ENCODE data around the gene HUS1. TPM values are rescaled to one million over a fixed set of nuclear protein-coding genes. Genes with fewer than 3 reads are reported as not detected.

The HUS1 gene
- total RNA-seq (10 to 100 TPM; 28.2 to 32.9 TPM), polyA plus RNA-seq (10 to 100 TPM; 11.9 to 17.7 TPM)
- long read RNA-seq, donor 1, transcript HUS1-201 (8 exons, 2,935 nt) = major isoform, 8 of 17 reads
- long read RNA-seq, donor 1, partial matches to known transcripts = 0 of 17 reads
- long read RNA-seq, donor 1, other reads (novel, unspliced or antisense) = 6 of 17 reads
- long read RNA-seq, donor 2, partial matches to known transcripts = 2 of 5 reads
- long read RNA-seq, donor 2, other reads (novel, unspliced or antisense) = 2 of 5 reads

DNA sequence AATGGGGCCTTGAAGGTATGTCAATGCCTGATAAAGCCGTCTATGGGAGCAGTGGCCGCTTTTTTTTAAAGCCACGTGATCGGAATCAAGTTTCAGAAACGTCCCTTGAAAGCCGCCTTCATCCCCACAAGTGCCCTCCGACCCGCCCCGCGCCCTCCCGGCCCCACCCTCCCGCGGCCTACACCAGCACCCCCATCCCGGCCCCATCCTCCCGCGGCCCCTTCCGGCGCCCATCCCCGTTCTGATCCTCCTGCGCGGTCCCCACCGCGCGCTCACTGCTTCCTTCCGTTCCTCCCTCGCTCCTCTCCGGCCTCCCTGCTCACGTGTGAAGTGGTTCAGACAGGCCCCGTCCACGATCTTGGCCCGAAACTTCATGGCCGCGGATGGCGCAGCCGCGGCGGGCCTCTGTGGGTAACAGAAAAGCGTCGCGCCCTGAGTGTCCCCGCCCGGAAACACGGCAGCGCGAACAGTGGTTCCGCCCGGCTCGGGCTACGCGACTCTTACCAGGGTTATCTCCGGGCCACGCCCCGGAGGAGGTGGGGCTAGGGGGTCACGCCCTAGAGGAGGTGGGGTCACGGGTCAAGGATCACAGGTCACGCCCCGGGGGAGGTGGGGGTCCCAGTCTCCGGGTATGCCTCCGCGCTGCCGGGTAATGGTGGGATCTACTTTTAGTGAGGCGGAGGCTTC, at the start of gene HUS1:
Gene HUS1 (minus strand): TSS at position 471 of the 687 bp plus-strand sequence. CDS start 96 bp downstream, at position 375.
- intact Hi-C loops (cut with DNase I) = loop anchor here in 1 of 2 donors (5.0 kb wide), 1 partner anchor 118 kb away; no protein-coding TSS in a partner anchor
- ATAC-seq (ENCODE audit: low FRiP score) (peak; percentile 98), DNase-seq (peak; percentile 95 to 97)
- 1 to 2% methylated on average over 61 to 62 of the region's 62 CpGs for WGBS, 2 donors
- H3K27ac ChIP-seq (ENCODE audit: low read depth in 1 of 2, low read length in 2 of 2) = peak within 1 kb of the TSS; percentile 51 to 83
- peak within 1 kb of the TSS; percentile 33 to 50 for H3K4me3 ChIP-seq (ENCODE audit: low read length in 2 of 2)
- H3K9me3 ChIP-seq (ENCODE audit: control insufficient read depth, low read length) = no peaks in the 10 kb centered on the region
- peaks cover 2 to 10% of the 10 kb centered on the region in 2 donors for H3K36me3 ChIP-seq (ENCODE audit: control insufficient read depth in 1 of 2, insufficient read depth in 2 of 2, low read length in 1 of 2)
- no peaks in the 10 kb centered on the region for H3K27me3 ChIP-seq (ENCODE audit: control insufficient read depth in 1 of 2, insufficient read depth in 2 of 2, low read length in 1 of 2)
- peaks cover 0 to 3% of the 10 kb centered on the region in 2 donors for H3K4me1 ChIP-seq (ENCODE audit: control insufficient read depth in 1 of 2, insufficient read depth in 2 of 2, low read length in 2 of 2)

DNA sequence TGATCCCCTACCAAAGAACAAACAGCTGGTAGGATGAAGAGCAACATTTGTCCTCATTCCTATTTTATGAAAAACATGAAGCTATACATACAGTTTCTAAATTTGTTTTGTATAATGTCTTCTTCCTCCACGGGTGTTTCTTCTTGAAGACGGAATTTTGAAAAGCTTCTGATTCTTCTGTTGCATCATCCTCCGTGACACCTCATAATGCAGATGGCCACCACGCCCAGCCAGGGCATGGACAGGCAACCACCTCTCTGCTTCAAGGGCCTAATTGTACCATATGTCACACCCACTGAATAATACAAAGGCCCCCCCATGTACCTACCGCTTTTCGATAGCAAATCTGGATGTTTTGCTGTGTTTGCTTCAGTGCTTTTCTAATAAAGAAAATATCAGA, 49.5 kb upstream of the HUS1 start, which contains the start of gene SUN3:
Gene SUN3 (minus strand): TSS at position 170 of the 400 bp plus-strand sequence. CDS start 169 bp downstream, at position 1.
- DNase-seq (no peak), ATAC-seq (ENCODE audit: low FRiP score) (no peak)
- Histone ChIP-seq H3K4me1 (ENCODE audit: control insufficient read depth in 1 of 2, insufficient read depth in 2 of 2, low read length in 2 of 2) (no peaks in the 10 kb centered on the region), H3K4me3 (ENCODE audit: low read length in 2 of 2) (no peak within 1 kb of the TSS), H3K27ac (ENCODE audit: low read depth in 1 of 2, low read length in 2 of 2) (no peak within 1 kb of the TSS), H3K36me3 (ENCODE audit: control insufficient read depth in 1 of 2, insufficient read depth in 2 of 2, low read length in 1 of 2) (no peaks in the 10 kb centered on the region), H3K9me3 (ENCODE audit: control insufficient read depth, low read length) (peaks cover 2% of the 10 kb centered on the region), H3K27me3 (ENCODE audit: control insufficient read depth in 1 of 2, insufficient read depth in 2 of 2, low read length in 1 of 2) (no peaks in the 10 kb centered on the region)
- intact Hi-C loops (cut with DNase I) = no loop called here
- WGBS, 2 donors = 87 to 92% methylated on average over 6 of the region's 6 CpGs

DNA sequence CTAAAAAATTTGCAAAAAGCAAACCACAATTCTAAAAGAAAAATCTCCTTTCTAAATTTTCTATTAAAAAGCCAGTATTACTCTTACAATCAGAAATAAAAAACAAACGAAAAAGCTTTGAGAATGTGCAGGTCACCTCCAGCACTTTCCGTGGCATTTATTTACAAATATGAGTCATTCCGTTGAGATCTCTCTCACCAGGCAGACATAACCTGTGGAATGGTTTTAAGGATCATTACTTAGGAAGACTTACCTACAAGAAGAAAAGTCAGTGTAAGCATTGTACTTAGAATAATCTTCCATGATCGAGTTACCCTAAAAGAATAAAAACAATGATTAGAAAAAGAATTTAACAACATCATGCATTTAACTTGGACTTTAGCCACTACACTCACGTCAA, 46.2 kb upstream of the HUS1 start:
- Histone ChIP-seq H3K9me3 (ENCODE audit: control insufficient read depth, low read length) (peaks cover 2% of the 10 kb centered on the region), H3K4me1 (ENCODE audit: control insufficient read depth in 1 of 2, insufficient read depth in 2 of 2, low read length in 2 of 2) (no peaks in the 10 kb centered on the region), H3K27me3 (ENCODE audit: control insufficient read depth in 1 of 2, insufficient read depth in 2 of 2, low read length in 1 of 2) (no peaks in the 10 kb centered on the region), H3K4me3 (ENCODE audit: low read length in 2 of 2) (no peak overlapping the region), H3K36me3 (ENCODE audit: control insufficient read depth in 1 of 2, insufficient read depth in 2 of 2, low read length in 1 of 2) (no peaks in the 10 kb centered on the region), H3K27ac (ENCODE audit: low read depth in 1 of 2, low read length in 2 of 2) (no peak overlapping the region)
- ATAC-seq (ENCODE audit: low FRiP score) (no peak), DNase-seq (no peak)
- 24 to 36% methylated on average over 5 of the region's 5 CpGs for WGBS, 2 donors
- intact Hi-C loops (cut with DNase I) = no loop called here

DNA sequence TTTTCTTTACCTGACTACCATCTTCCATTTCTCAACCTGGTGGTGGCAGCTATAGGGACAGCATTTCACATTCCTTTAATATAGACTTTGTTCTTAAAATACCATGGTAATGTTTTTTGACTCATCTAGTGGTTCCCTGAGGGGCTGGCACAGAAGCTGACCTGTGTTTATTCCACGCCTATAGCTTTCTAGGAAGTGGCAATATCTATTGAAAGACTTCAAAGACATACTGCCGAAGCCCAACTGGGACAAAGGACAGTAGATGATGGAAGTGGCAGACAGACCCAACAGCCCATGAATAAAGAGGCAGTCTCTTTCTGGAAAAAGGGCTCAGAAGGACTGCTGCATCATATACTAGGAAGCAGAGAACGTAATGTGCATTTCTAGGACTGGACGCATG, 38.3 kb upstream of the HUS1 start:
- no peak for DNase-seq
- peaks cover 0 to 2% of the 10 kb centered on the region in 2 donors for H3K4me1 ChIP-seq (ENCODE audit: control insufficient read depth in 1 of 2, insufficient read depth in 2 of 2, low read length in 2 of 2)
- H3K27me3 ChIP-seq (ENCODE audit: control insufficient read depth in 1 of 2, insufficient read depth in 2 of 2, low read length in 1 of 2) = no peaks in the 10 kb centered on the region
- no peak for ATAC-seq (ENCODE audit: low FRiP score)
- no peaks in the 10 kb centered on the region for H3K36me3 ChIP-seq (ENCODE audit: control insufficient read depth in 1 of 2, insufficient read depth in 2 of 2, low read length in 1 of 2)
- no peak overlapping the region for H3K4me3 ChIP-seq (ENCODE audit: low read length in 2 of 2)
- no peaks in the 10 kb centered on the region for H3K9me3 ChIP-seq (ENCODE audit: control insufficient read depth, low read length)
- no peak overlapping the region for H3K27ac ChIP-seq (ENCODE audit: low read depth in 1 of 2, low read length in 2 of 2)
- intact Hi-C loops (cut with DNase I) = no loop called here
- WGBS, 2 donors = 94 to 97% methylated on average over 4 of the region's 4 CpGs

DNA sequence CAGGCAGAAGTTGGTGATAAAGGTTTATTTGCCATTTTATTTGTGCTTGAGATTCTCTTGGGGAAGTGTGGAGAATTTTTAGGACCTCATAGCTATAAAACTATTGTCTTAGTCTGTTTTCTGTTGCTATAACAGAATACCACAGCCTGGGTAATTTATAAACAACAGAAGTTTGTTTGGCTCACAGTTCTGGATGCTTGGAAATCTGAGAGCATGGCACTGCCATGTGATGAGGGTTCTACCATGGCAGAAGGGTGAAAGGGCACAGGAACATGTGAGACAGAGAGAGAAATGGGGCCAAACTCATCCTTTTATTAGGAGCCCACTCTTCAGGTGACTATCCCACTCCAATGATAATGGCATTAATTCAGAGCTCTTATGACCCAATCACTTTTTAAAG, 37.2 kb upstream of the HUS1 start:
- intact Hi-C loops (cut with DNase I) = no loop called here
- Histone ChIP-seq H3K4me1 (ENCODE audit: control insufficient read depth in 1 of 2, insufficient read depth in 2 of 2, low read length in 2 of 2) (peaks cover 0 to 2% of the 10 kb centered on the region in 2 donors), H3K27me3 (ENCODE audit: control insufficient read depth in 1 of 2, insufficient read depth in 2 of 2, low read length in 1 of 2) (no peaks in the 10 kb centered on the region), H3K36me3 (ENCODE audit: control insufficient read depth in 1 of 2, insufficient read depth in 2 of 2, low read length in 1 of 2) (no peaks in the 10 kb centered on the region), H3K9me3 (ENCODE audit: control insufficient read depth, low read length) (no peaks in the 10 kb centered on the region), H3K27ac (ENCODE audit: low read depth in 1 of 2, low read length in 2 of 2) (no peak overlapping the region), H3K4me3 (ENCODE audit: low read length in 2 of 2) (no peak overlapping the region)
- DNase-seq (no peak), ATAC-seq (ENCODE audit: low FRiP score) (no peak)

DNA sequence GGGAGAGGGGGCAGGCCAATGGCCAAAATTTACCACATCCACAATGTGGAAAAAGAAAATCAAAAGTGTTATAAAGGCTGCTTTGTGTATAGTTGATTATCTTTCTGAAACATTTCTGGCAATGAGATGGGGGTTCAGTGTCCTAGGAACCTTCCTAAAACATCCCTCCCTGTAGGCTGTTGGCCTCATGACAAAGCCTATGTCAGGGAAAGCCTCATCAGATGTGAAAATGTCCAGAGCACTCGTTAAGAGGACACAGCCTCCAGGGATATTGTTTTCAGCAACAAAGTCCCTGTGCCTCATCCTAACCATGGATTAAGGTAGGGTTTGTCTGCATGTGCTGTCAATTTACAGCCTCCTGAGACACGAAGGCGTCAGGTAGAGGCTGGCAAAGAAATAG, 32.5 kb upstream of the HUS1 start:
- Histone ChIP-seq H3K4me1 (ENCODE audit: control insufficient read depth in 1 of 2, insufficient read depth in 2 of 2, low read length in 2 of 2) (peaks cover 0 to 2% of the 10 kb centered on the region in 2 donors), H3K27ac (ENCODE audit: low read depth in 1 of 2, low read length in 2 of 2) (no peak overlapping the region), H3K27me3 (ENCODE audit: control insufficient read depth in 1 of 2, insufficient read depth in 2 of 2, low read length in 1 of 2) (no peaks in the 10 kb centered on the region), H3K9me3 (ENCODE audit: control insufficient read depth, low read length) (no peaks in the 10 kb centered on the region), H3K36me3 (ENCODE audit: control insufficient read depth in 1 of 2, insufficient read depth in 2 of 2, low read length in 1 of 2) (no peaks in the 10 kb centered on the region), H3K4me3 (ENCODE audit: low read length in 2 of 2) (no peak overlapping the region)
- no peak for DNase-seq
- ATAC-seq (ENCODE audit: low FRiP score) = no peak
- intact Hi-C loops (cut with DNase I) = no loop called here
- WGBS, 2 donors = 80 to 87% methylated on average over 3 of the region's 3 CpGs

DNA sequence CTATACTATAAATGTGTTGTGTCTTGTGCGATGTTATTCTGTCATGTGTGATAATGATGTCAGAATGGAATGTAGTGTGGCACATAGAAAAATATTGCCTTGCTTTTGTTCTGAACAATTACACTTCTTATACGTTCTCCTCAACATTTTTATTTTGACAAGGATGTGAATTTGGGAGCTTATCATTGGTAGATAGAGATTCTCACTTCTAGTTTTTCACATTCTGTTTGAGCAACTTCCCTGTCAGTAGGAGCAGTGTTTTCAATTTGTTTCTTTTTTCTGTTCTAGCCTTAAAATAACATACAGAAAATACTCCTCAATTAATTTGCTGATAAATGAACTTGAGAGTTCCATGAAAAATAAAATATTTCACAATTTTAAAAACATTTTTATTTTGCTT, 31.9 kb upstream of the HUS1 start:
- no peaks in the 10 kb centered on the region for H3K27me3 ChIP-seq (ENCODE audit: control insufficient read depth in 1 of 2, insufficient read depth in 2 of 2, low read length in 1 of 2)
- ATAC-seq (ENCODE audit: low FRiP score) (no peak), DNase-seq (no peak)
- no peaks in the 10 kb centered on the region for H3K9me3 ChIP-seq (ENCODE audit: control insufficient read depth, low read length)
- intact Hi-C loops (cut with DNase I) = no loop called here
- no peaks in the 10 kb centered on the region for H3K36me3 ChIP-seq (ENCODE audit: control insufficient read depth in 1 of 2, insufficient read depth in 2 of 2, low read length in 1 of 2)
- no peak overlapping the region for H3K4me3 ChIP-seq (ENCODE audit: low read length in 2 of 2)
- WGBS, 2 donors = 32 to 37% methylated on average over 2 of the region's 2 CpGs
- H3K4me1 ChIP-seq (ENCODE audit: control insufficient read depth in 1 of 2, insufficient read depth in 2 of 2, low read length in 2 of 2) = peaks cover 0 to 2% of the 10 kb centered on the region in 2 donors
- no peak overlapping the region for H3K27ac ChIP-seq (ENCODE audit: low read depth in 1 of 2, low read length in 2 of 2)

DNA sequence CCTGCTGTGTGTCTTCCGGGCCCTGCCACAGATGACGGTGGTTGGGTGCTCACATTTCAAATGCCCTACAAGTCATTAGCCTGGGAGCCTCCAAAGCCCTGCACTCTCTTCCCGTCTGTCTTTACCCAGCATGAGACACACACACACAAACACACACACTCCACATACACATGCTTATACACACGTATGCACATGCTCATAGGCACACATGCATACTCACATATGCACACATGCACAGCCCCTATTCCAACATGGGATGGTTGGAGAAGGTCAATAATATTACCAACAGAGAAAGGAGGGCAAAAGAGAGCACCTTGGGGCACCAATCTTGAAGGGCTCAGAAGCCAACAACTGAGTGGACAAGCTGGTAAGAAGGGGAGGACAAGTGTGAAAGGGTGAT, 30.5 kb upstream of the HUS1 start:
- Histone ChIP-seq H3K36me3 (ENCODE audit: control insufficient read depth in 1 of 2, insufficient read depth in 2 of 2, low read length in 1 of 2) (no peaks in the 10 kb centered on the region), H3K9me3 (ENCODE audit: control insufficient read depth, low read length) (peaks cover 1% of the 10 kb centered on the region), H3K27me3 (ENCODE audit: control insufficient read depth in 1 of 2, insufficient read depth in 2 of 2, low read length in 1 of 2) (no peaks in the 10 kb centered on the region), H3K4me3 (ENCODE audit: low read length in 2 of 2) (no peak overlapping the region), H3K27ac (ENCODE audit: low read depth in 1 of 2, low read length in 2 of 2) (no peak overlapping the region), H3K4me1 (ENCODE audit: control insufficient read depth in 1 of 2, insufficient read depth in 2 of 2, low read length in 2 of 2) (peaks cover 0 to under 1% of the 10 kb centered on the region in 2 donors)
- intact Hi-C loops (cut with DNase I) = no loop called here
- DNase-seq = no peak
- ATAC-seq (ENCODE audit: low FRiP score) = no peak
- WGBS, 2 donors = 97% methylated on average over 4 of the region's 4 CpGs

DNA sequence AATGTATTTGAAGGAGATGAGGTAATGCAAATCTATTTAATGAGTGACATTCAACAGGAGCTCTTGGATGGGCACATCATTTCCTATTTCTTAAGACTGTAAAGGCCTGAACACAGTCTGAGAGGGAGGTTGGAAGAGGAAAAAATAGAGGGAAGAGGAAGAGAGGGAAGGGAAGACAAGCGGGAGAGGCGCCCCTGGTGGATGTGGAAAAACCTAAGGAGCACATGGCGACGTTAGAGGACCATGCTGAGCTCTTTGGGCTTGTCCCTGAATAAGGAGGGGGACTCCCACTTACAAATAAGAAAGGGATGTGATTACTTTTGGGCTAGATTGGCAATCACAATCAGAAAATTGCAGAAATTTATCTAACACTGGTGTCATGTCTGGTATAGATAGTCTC, 29.8 kb upstream of the HUS1 start:
- Histone ChIP-seq H3K27me3 (ENCODE audit: control insufficient read depth in 1 of 2, insufficient read depth in 2 of 2, low read length in 1 of 2) (no peaks in the 10 kb centered on the region), H3K4me1 (ENCODE audit: control insufficient read depth in 1 of 2, insufficient read depth in 2 of 2, low read length in 2 of 2) (no peaks in the 10 kb centered on the region), H3K4me3 (ENCODE audit: low read length in 2 of 2) (no peak overlapping the region), H3K9me3 (ENCODE audit: control insufficient read depth, low read length) (peaks cover 1% of the 10 kb centered on the region), H3K27ac (ENCODE audit: low read depth in 1 of 2, low read length in 2 of 2) (no peak overlapping the region), H3K36me3 (ENCODE audit: control insufficient read depth in 1 of 2, insufficient read depth in 2 of 2, low read length in 1 of 2) (no peaks in the 10 kb centered on the region)
- 90 to 91% methylated on average over 4 of the region's 4 CpGs for WGBS, 2 donors
- no peak for ATAC-seq (ENCODE audit: low FRiP score)
- DNase-seq = no peak
- intact Hi-C loops (cut with DNase I) = no loop called here
